GM19468 (cell line): ENCODE measurements around the gene PAN2.
"Not testable (repeated sequence)": the region's sequence is repeated elsewhere in the genome, so short reads cannot be mapped to it uniquely, and the experiment has no call there.

Source experiments
- ATAC-seq: cut with Tn5 transposase; IDR thresholded peaks from one replicate; pipeline ENCODE4 v1.9.1; 2021; ENCODE audit warnings: mild to moderate bottlenecking, moderate library complexity, moderate number of reproducible peaks; ENCODE audit not compliant: unreplicated experiment; ENCODE audit errors: extremely low read depth

Gene PAN2

DNA sequence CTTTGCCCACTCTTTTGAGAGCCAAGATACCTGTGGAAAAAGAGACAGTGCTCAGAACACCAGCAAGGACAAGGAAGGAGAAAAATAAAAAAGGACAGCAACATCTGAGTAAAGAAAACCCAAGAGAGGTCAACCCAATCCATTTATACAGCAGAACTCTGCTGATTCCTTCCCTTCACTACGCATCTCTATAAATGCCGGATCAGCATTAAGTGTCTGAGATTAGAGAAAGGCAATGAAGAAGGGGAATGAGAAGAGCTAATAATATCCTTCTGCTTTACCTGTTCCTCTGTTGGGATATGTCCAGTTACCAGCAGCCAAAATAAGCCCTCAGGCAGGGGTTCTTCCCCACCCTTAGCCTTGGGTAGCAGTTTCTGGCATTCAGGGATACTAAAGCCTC is 51.2 kb downstream of the PAN2 start:
- no peak for ATAC-seq

DNA sequence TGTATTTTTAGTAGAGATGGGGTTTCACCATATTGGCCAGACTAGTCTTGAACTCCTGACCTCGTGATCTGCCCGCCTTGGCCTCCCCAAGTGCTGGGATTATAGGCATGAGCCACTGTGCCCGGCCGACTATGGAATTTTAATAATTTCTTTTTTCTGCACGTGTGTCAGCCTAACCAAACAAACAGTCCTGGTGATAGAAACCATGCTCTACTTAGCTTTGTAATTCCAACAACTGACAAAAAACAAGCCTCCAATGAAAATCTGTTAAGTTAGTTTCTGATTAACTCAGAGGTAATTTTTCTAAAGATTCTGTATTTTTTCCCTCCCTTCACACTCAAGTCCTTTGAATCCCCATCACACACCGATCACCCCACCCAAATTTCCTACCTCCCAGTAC is 51.8 kb downstream of the PAN2 start:
- ATAC-seq: no peak

DNA sequence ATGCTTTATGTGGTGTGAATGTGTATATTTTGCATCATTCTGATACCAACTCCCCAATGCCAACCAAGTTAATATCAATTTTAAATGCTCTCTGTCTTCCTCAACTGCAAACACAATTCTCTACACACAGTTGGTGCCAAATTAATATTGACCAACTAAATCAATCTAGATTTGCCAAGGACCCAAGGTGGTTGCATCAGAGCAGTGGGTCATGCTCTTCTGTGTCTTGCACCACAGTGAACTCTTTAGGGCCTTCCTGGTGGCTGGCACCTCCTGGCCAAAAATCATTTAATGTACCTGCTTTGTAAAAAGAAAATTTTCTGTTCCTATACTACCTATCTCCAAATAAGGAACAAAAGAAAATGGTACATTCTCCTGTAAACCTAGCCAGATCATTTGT is 53.0 kb downstream of the PAN2 start:
- no peak for ATAC-seq

DNA sequence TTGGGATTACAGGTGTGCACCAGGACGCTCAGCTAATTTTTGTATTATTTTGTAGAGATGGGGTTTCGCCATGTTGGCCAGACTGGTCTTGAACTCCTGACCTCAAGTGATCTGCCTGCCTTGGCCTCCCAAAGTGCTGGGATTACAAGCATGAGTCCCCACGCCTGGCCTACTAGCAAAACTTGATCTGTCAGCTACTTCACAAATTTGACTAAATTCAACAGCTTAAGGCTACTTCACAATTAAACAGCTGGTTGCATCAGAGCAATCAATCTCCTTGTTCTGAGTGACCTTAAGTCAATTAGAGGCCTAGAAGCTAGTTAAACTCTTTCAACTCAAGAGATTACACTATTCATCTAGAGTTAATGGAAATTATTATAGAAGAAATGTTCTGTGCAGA is 54.9 kb downstream of the PAN2 start:
- ATAC-seq: no peak

DNA sequence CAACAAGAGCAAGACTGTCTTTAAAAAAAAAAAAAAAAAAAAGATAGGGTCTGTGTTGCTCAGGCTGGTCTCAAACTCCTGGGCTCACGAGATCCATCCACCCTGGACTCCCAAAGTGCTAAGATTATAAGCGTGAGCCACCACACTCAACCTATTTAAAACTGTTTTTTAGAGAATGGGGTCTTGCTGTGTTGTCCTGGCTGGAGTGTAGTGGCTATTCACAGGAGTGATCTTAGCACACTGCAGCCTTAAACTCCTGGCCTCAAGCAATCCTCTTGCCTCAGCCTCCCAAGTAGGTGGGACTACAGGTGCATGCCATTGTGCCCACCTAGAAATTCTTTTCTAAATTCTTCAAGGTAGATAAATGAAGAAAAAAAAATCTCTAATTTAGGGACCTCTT is 59.5 kb downstream of the PAN2 start:
- no peak for ATAC-seq

DNA sequence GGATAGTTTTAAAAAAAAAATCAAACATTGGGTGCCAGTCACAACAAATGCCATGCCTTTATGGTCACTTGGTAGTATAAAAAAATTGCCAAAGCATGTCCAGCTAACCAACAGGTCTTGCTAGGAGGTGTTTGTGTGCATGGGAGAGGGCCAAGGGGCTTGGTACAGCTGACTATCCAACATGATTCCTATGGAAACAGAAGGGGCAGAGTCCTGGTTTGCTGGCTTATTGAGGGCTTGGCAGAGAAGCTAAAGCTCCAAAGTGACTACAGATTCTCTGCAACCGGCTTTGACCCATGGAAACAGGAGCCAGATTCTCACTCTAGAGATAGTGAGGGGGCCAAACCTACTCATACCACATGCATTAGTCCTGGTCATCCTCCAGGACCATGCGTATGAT is 61.3 kb downstream of the PAN2 start:
- not testable (repeated sequence) for ATAC-seq

DNA sequence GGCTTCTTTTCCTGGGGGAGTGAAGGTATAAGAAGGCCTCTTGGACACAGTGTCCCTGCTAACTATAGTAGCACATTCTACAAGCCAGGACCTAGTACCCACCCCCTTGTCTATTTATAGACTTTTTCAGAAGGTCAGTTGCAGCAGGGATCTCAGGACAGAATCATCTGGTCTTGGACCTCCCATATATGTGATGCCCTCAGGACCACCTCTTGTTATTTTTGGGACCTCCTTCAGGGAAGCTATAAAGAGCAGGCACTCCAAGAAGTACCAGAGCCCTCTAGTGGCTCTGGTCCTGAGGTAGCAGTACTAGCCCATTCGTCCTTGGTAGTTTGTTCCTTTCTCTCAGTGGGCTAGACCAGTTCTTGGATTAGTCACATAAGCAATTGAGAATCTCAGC is 62.8 kb downstream of the PAN2 start:
- ATAC-seq: no peak

DNA sequence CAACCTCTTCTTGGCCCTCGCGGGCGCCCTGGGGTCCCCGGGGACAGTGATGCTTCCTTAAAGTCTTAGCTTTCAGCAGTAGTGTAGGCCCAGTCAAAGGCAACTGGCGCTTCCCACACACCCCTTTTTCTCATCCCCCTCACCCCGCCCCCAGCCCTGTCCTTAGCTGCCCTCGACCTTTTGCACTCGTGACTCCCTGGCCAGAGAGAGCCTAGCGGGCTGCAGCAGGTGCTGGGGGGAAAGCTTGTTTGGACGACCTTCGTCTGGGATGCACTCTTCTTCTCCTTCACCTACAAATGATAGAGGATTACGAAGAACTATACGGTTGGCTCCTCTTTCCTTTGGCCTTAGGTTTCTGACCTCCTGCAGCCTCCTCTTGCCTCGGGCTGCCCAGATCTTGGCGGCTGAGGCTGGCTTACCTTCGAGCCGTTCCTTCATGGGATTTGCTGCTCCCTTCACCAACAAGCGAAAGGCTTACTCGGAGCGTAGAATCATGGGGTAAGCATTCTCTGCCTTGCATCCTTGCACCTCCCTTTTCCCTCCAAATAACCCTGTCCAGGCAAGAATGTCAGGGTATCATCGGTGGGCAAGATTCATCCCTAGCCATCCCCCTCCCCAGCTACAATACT is 66.2 kb downstream of the PAN2 start:
- no peak for ATAC-seq

DNA sequence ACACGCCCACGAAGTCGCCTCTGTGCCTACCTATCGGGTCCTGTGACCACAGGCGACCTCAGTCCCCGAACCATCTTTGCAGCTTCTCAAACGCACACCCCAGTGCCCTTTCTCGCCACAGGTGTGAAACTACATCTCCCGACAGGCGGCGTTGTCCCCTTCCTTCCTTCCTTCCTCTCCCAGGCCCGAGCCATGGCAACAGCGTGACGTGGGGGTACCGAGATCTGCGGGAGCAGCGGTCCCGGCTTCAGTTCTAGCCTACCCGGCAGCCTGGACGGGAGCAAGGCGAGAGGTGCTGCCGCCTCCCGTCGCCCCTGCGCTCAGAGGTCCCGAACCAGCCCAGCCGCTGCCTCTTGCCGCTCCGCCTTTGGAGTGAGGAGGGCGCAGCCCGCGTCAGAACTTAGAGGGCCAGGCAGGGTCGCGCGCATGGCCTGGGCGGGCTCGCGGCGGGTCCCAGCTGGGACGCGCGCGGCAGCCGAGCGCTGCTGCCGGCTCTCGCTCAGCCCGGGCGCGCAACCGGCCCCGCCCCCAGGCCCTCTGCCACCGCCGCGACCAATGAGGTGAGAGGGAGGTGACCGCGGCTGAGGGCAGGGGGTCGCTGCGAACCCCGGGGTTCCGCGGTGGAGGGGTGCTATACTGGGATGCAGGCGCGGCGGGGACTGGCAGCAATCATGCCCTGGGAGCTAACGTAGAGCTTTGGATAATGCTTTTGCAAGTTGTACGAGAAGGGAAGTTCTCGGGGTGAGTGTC is 66.9 kb downstream of the PAN2 start, which contains the start of gene COQ10A:
Gene COQ10A, plus strand, starts transcription at position 250 of the 750 bp plus-strand sequence. Its CDS starts 177 bp downstream, at position 427.
- peak; percentile 73 for ATAC-seq
